BLaER1 (cell line): ENCODE measurements around the gene EXOSC10.
"Not testable (repeated sequence)": the region's sequence is repeated elsewhere in the genome, so short reads cannot be mapped to it uniquely, and the experiment has no call there.

Experiments used
- H3K27ac ChIP-seq: shearing (Covaris generic); formaldehyde crosslinking; 2 replicates; pipeline ENCODE4 v1.8.1; 2022
- H3K27me3 ChIP-seq: shearing (Covaris generic); formaldehyde crosslinking; 2 replicates; pipeline ENCODE4 v1.8.1; 2022
- H3K36me3 ChIP-seq: shearing (Covaris generic); formaldehyde crosslinking; 2 replicates; pipeline ENCODE4 v1.8.1; 2022
- H3K4me1 ChIP-seq: shearing (Covaris generic); formaldehyde crosslinking; 2 replicates; pipeline ENCODE4 v1.8.1; 2022
- H3K4me2 ChIP-seq: shearing (Covaris generic); formaldehyde crosslinking; 2 replicates; pipeline ENCODE4 v1.8.1; 2022
- H3K4me3 ChIP-seq: shearing (Covaris generic); formaldehyde crosslinking; 2 replicates; pipeline ENCODE4 v1.8.1; 2022
- H3K9ac ChIP-seq: shearing (Covaris generic); formaldehyde crosslinking; 2 replicates; pipeline ENCODE4 v1.8.1; 2022
- H3K9me3 ChIP-seq: shearing (Covaris generic); formaldehyde crosslinking; 2 replicates; pipeline ENCODE4 v1.8.1; 2022
- H4K20me1 ChIP-seq: shearing (Covaris generic); formaldehyde crosslinking; 2 replicates; pipeline ENCODE4 v1.8.1; 2022
- Cebpa-rat ChIP-seq: shearing (Covaris generic); IDR thresholded peaks from 2 replicates; pipeline ENCODE4 v1.8.1; 2022

EXOSC10 gene

GRCh38 chr1:11080931-11081330 is 18.7 kb downstream of the EXOSC10 start:
- Histone ChIP-seq H3K4me2 (no peak overlapping the region), H4K20me1 (0 out of 2 replicates have a peak, but pooled peaks cover 7% of the 10 kb centered on the region), H3K9me3 (peaks cover 3% of the 10 kb centered on the region; the same call in 1 of the 2 replicates), H3K27ac (no peak overlapping the region), H3K4me3 (no peak overlapping the region), H3K36me3 (peaks cover 74% of the 10 kb centered on the region), H3K4me1 (no peaks in the 10 kb centered on the region), H3K9ac (no peak overlapping the region), H3K27me3 (no peaks in the 10 kb centered on the region)
- TF ChIP-seq Cebpa-rat = no peak

- Histone ChIP-seq H3K27me3 (no peaks in the 10 kb centered on the region), H4K20me1 (0 out of 2 replicates have a peak, but pooled peaks cover 7% of the 10 kb centered on the region), H3K9ac (no peak overlapping the region), H3K4me1 (no peaks in the 10 kb centered on the region), H3K27ac (no peak overlapping the region), H3K4me3 (no peak overlapping the region), H3K36me3 (peaks cover 97% of the 10 kb centered on the region), H3K4me2 (no peak overlapping the region), H3K9me3 (no peaks in the 10 kb centered on the region)
- TF ChIP-seq Cebpa-rat = no peak
Observed at GRCh38 chr1:11078631-11079030, 21.0 kb downstream of the EXOSC10 start.

DNA sequence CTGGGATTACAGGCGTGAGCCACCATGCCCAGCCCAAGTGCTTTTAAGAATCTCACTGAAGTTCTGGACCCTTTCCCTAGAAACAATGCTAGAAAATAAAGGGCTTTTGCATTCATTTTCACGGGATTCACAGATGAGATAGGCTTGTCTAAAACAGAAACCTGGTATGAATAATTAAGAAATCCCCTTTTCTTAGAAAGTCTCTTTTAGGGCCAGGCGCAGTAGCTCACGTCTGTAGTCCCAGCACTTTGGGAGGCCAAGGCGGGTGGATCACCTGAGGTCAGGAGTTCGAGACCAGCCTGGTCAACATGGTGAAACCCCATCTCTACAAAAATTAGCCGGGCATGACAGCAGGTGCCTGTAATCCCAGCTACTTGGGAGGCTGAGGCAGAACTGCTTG is 26.3 kb downstream of the EXOSC10 start:
- peaks cover 100% of the 10 kb centered on the region for H3K36me3 ChIP-seq
- not testable (repeated sequence) for H3K9me3 ChIP-seq, H3K27me3 ChIP-seq, H3K4me2 ChIP-seq, H3K9ac ChIP-seq, H3K4me3 ChIP-seq, H3K27ac ChIP-seq, H3K4me1 ChIP-seq
- peaks cover 12% of the 10 kb centered on the region for H4K20me1 ChIP-seq

- Histone ChIP-seq H3K36me3 (peaks cover 100% of the 10 kb centered on the region), H3K4me2 (no peak overlapping the region)
- no peak for TF ChIP-seq Cebpa-rat
Observed at GRCh38 chr1:11072216-11072917, 27.3 kb downstream of the EXOSC10 start.

DNA sequence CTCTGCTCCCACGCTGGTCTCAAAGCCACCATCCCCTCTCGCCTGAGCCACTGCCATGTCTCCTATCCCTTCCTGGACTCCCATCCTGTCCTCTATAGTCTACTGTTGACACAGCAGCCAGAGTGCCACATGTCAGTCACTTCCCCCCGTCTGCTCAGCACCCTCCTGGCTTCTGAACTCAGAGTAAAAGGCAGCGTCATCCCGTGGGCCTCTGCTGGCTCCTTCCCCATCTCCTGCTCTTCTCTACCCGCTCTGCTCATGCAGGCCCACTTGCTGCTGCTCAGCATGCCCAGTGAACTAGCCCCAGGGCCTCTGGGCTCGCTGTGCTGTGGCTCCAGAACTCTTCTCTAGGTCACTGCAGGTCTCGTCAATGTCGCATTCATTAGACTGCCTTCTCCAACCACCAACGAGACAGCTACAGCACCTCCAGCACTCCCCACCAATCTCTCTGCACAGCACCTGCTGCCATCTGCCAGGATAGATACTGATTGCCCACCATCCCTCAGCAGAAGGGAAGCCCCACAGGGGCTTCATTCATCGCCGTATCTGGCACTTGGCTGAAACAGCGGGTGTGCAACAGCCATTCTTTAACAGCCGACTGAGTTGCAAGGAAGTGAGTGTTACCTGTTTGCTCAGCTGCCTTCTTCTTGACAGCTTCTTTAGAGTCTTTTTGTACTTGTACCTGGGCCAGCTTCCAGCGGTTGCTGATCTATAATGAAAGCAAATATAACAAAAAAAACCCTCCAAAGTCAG is 28.0 kb downstream of the EXOSC10 start:
- Histone ChIP-seq H4K20me1 (peaks cover 12% of the 10 kb centered on the region), H3K9me3 (no peaks in the 10 kb centered on the region), H3K9ac (no peak overlapping the region), H3K4me1 (0 out of 2 replicates have a peak, but pooled peaks cover 5% of the 10 kb centered on the region), H3K36me3 (peaks cover 100% of the 10 kb centered on the region), H3K4me3 (no peak overlapping the region), H3K27ac (no peak overlapping the region), H3K27me3 (no peaks in the 10 kb centered on the region), H3K4me2 (no peak overlapping the region)
- TF ChIP-seq Cebpa-rat = no peak

More at GRCh38 chr1:11072216-11072917, 27.3 kb downstream of the EXOSC10 start:
- Histone ChIP-seq H3K9ac (no peak overlapping the region), H3K4me3 (no peak overlapping the region), H3K27ac (0 out of 2 replicates have a peak overlapping the region, but pooled peaks have one; percentile 9), H3K27me3 (no peaks in the 10 kb centered on the region), H4K20me1 (peaks cover 12% of the 10 kb centered on the region), H3K9me3 (no peaks in the 10 kb centered on the region), H3K4me1 (0 out of 2 replicates have a peak, but pooled peaks cover 5% of the 10 kb centered on the region)

DNA sequence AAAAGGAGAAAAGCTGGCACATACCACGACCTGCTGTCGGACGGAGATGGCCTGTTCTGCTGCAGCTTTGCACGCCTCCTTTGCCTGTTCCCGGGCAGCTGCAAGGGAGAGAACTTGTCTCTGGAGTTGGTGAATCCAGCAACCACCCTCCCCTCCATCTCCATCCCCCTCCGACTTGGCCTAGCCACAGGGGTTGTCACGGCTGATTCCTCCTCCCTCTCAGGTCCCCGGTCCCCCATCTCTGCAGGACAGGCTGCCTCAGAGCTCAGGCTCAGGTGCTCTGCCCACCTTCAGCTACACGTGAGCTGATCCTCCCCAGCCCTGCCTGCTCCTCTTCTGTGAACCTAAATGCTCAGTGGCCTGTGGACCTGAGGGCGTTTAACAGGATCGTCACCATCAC is 28.8 kb downstream of the EXOSC10 start:
- H3K4me2 ChIP-seq = no peak overlapping the region
- H3K9ac ChIP-seq = no peak overlapping the region
- no peak for TF ChIP-seq Cebpa-rat
- H3K27ac ChIP-seq = no peak overlapping the region
- H3K9me3 ChIP-seq = no peaks in the 10 kb centered on the region
- H3K4me3 ChIP-seq = no peak overlapping the region
- 0 out of 2 replicates have a peak, but pooled peaks cover 5% of the 10 kb centered on the region for H3K4me1 ChIP-seq
- peaks cover 100% of the 10 kb centered on the region for H3K36me3 ChIP-seq
- peaks cover 12% of the 10 kb centered on the region for H4K20me1 ChIP-seq
- H3K27me3 ChIP-seq = no peaks in the 10 kb centered on the region

DNA sequence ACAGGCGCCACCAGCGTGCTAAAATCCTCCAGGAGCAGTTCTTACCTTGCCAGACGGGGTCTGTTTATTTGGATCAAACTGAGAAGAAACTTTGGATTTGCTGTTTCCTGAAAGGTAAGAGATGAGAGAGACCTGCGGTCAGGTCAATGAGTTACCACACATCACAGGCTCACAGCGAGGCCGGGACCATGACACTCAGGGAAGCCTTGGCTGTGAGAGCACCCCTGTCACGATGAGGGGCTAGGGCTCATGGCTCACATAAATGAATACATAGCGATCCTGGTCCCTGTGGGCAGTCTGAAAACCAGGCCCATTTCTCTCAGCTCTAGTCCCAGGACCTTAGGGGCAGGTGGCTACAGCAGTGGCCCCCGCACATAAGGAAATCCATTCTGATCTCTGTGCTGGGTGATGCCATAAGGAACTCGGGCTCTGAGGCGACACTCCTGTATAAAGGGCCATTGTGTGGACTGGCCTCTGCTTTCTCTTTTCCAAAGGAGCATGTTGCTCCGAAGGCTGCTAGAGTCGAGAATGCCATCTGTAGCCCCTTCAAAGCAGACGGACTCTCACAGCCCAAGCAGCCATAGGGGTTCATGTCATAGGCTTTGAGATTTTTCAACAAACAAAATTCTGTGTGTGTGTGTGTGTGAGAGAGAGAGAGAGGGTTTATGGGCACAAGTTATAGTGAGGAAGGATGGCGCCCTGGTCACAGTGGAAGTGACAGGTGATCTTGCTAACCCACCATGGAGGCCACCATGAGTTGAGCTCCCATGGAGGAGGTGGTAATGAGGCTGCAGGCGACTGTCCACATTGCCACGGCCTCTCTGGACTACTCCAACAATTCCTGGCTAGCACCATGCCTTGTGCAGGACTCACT is 30.8 kb downstream of the EXOSC10 start:
- Histone ChIP-seq H3K4me3 (no peak overlapping the region), H3K4me2 (no peak overlapping the region), H3K27ac (no peak overlapping the region), H3K9me3 (no peaks in the 10 kb centered on the region), H3K9ac (no peak overlapping the region), H3K36me3 (peaks cover 99% of the 10 kb centered on the region), H4K20me1 (peaks cover 12% of the 10 kb centered on the region), H3K27me3 (no peaks in the 10 kb centered on the region), H3K4me1 (0 out of 2 replicates have a peak, but pooled peaks cover 5% of the 10 kb centered on the region)
- TF ChIP-seq Cebpa-rat = no peak

DNA sequence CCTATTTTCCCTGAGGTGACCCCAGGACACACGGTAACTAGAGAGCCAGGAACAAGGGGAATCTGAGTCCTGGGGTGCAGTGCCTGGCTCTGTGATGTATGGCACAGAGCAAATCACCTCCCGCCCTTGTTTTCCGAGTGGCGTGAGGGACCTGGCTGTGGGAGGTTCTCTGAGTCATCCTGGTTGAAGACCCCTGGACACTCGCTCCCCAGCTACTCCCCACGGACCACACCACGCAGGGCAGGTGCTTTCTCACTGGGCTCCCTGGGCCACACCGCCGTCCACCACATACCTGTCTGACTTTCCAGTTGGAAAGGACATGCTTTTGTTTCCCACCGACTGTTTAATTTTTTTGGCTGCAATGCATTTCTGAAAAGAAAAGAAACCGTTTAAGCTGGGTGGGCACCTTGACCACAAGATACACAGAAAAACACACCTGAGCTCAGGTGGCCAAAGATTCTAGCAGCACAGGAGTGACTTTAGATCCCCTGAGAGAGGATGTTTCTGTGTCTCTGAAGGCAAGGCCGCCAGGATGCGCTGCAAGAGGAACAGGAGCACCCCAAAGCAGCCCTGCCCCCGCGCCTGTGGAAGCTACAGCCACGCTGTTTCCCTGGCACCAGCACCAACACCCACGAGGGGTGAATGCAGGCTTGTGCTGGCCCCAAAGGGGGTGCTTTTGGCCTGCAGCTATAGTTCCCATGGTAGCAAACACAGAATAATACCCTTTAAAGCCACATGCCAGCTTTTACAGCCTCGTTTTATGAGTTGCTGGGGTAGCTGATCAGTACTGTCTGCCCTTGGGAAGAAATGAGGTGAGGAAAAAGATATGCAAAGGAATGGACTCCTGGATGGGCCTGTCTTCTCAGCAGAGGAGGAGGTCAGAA is 31.7 kb downstream of the EXOSC10 start:
- no peak for TF ChIP-seq Cebpa-rat
- Histone ChIP-seq H3K27ac (no peak overlapping the region), H3K9ac (no peak overlapping the region), H4K20me1 (peaks cover 12% of the 10 kb centered on the region), H3K4me1 (0 out of 2 replicates have a peak, but pooled peaks cover 5% of the 10 kb centered on the region), H3K4me2 (no peak overlapping the region), H3K36me3 (peaks cover 99% of the 10 kb centered on the region), H3K27me3 (no peaks in the 10 kb centered on the region), H3K9me3 (no peaks in the 10 kb centered on the region), H3K4me3 (no peak overlapping the region)

- no peak overlapping the region for H3K27ac ChIP-seq
- peaks cover 87% of the 10 kb centered on the region for H3K36me3 ChIP-seq
Observed at GRCh38 chr1:11065796-11066195, 33.9 kb downstream of the EXOSC10 start.

More at GRCh38 chr1:11065796-11066195, 33.9 kb downstream of the EXOSC10 start:
- no peaks in the 10 kb centered on the region for H3K9me3 ChIP-seq
- H3K27me3 ChIP-seq = no peaks in the 10 kb centered on the region
- no peak for TF ChIP-seq Cebpa-rat
- H3K4me1 ChIP-seq = peaks cover 9% of the 10 kb centered on the region
- H3K4me2 ChIP-seq = no peak overlapping the region
- H4K20me1 ChIP-seq = peaks cover 4% of the 10 kb centered on the region; the same call in 1 of the 2 replicates
- no peak overlapping the region for H3K4me3 ChIP-seq
- no peak overlapping the region for H3K9ac ChIP-seq
